Measurements from ENCODE around the gene P2RY8.
"Not testable (repeated sequence)": the region's sequence is repeated elsewhere in the genome, so short reads cannot be mapped to it uniquely, and the experiment has no call there.

Gene P2RY8

DNA sequence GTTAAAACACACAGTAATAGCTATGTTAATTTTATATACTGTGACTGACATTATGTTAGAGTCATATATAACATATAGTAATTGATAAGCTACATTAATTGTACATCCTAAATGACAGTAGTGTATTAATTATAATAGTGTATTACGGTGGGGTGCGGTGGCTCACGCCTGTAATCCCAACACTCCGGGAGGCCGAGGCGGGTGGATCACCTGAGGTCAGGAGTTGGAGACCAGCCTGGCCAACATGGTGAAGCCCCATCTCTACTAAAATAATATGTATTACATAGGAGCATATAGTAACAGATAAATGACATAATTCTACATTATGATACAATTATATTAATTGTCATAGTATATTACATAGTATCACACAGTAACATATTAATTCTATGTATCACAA lies 96.5 kb downstream of the P2RY8 start:
- no peak for DNase-seq

DNA sequence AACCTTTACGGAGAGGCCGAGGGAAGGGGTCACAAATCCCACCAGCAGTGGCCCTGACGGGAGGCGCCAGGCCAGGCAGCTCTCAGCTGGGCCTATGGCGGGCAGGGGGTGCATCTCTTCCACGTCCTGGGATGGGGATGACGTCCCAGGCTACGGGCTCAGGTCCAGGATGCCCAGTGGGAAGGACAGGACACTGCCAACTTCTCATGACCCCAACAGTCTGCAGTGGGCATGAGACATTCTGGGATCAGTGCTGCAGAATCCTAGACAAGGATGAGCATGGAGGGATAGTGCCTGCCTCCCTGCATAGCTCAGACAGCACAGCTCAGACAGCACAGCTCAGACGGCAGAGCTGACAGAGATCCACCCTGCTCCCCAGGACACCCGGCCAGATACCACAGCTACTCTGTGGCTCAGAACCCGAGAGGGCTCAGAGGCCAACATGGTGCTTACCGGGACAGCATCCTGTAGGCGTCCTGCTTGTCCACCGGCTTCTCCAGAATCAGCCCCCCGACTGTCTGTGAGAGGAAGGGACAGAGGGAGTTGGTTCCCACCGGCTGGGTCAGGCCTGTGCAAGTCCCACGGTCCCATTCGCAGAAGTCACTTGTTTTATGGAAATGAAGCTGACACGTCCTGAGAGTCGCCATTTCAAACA lies 101.6 kb downstream of the P2RY8 start:
- DNase-seq: no peak

- no peak for DNase-seq
Measured at GRCh38 chrX:1434871-1435240, 102.1 kb downstream of the P2RY8 start.

GRCh38 chrX:1433646-1434357 lies 103.2 kb downstream of the P2RY8 start:
- DNase-seq: no peak

- DNase-seq: no peak
Measured at GRCh38 chrX:1430451-1430850, 106.5 kb downstream of the P2RY8 start.

DNA sequence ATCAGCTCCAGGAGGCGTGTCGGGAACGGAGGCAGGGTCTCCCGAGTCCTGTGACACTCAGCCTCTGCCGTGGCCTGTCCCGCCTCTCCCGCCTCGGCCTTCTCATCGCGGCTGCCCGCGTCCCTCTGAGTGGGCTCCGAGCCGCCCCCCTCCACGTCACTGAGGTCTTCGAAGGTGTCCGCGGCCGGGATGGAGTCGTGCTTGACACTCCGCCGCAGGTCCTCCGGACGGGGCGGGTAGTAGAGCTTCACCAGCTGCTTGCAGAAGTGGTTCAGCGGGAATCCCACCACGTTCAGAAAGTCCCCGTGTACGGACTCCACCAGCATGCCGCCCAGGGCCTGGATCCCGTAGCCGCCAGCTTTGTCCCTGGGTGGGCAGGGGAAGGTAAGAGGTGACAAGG lies 109.2 kb downstream of the P2RY8 start:
- no peak for DNase-seq

DNA sequence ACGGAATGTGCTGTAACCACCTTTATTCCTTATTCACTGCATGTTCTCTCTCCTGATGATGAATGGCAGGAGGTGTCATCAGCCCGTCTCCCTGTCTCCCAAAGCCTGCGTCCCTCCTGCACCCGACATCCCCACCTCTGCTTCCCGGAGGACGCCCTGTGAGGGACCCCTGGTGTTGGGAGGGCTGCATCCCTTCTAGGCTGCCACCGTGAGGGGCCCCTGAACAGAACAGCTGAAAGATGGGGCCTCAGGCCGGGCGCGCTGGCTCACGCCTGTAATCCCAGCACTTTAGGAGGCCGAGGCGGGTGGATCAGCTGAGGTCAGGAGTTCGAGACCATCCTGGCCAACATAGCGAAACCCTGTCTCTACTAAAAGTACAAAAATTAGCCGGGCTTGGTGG lies 110.7 kb downstream of the P2RY8 start:
- DNase-seq: not testable (repeated sequence)

GRCh38 chrX:1425381-1425780 lies 111.6 kb downstream of the P2RY8 start:
- no peak for DNase-seq

DNA sequence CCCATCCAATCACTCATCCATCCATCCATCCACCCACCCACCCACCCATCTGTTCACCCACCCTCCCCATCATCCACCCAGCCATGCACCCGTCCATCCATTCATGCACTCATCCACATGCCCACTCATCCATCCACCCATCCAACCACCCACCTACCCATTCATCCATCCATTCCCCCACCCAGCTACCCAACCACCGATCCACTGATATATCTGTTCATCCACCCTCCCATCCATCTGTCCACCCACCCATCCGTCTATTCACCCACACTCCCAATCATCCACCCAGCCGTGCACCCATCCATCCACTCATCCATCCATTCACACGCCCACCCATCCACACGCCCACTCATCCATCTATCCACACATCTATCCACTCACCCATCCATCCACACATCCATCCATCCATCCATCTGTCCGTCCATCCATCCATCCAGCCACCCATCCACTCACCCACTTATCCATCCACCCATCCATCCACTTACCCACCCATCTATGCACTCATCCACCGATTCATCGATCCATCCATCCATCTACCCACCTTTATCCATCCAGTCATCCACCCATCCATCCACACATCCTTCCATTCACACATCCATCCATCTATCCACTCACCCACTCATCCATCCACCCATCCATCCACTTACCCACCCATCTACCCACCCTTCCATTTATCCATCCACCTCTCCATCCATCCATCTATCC lies 112.7 kb downstream of the P2RY8 start:
- no peak for DNase-seq

- no peak for DNase-seq
Measured at GRCh38 chrX:1423215-1423614, 113.8 kb downstream of the P2RY8 start.

DNA sequence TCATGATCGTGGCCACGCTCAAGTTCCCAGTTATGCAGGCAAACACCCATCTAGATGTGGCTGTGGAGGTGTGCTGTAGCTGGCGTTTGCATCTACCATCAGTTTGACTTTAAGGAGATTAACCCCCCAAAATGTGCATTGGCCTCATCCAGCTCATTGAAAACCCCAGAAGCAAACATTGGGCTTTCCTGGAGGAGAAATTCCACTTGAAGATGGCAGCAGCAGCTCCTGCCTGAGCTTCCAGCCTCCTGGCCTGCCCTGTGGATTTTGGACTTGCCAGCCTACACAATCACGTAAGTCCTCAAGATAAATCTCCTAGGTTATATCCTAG lies 114.9 kb downstream of the P2RY8 start:
- no peak for DNase-seq

DNA sequence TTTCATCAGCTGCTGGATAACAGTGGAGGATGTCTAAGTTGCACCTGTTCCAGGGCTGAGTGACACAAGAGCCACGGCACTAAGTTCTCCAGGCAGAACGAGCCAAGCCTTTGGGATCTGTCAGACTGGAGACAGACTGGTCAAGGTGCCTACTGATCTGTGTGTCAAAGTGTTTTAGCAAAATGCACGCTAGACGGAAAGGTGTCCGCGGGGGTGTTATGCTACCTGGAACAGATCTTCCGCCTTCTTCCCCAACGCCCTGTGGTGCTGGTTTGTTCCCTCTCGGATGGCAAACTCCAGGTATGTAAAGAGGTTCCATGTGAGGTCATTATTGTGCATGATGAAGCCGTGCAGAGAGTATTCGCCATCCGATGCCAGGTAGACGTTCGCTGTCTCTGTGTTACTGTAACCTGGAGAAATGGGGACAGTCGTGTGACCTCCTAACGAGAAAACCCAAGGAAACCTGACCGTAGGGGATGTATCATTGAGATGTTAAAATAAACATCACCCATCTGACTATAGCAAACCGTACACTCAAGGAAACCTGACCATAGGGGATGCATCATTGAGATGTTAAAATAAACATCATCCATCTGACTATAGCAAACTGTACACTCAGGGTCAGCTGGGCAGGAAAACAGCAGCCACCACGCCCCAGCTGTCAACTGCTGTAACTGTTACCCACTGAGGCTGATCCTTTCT lies 115.4 kb downstream of the P2RY8 start:
- DNase-seq: no peak

DNA sequence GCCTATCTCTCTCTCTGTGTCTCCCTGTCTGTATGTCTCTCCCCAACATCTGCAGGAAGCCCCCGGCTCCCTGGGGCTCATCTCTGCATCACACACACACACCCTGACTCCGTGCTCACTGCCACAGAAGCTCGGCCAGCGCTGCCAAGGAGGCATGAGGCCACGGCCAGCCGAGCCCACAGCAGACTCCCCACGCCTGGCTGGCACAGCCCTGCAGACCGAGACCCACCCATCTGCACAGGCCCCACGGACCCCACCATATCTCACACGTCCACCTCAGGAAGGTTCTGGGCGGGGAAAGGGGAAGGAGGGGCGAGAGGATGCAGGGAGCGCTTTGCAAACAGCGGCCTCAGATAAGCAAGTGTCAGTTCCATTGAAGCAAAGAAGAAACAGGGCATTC lies 116.6 kb downstream of the P2RY8 start:
- DNase-seq: no peak

GRCh38 chrX:1419545-1420355 lies 117.2 kb downstream of the P2RY8 start:
- DNase-seq: no peak

DNA sequence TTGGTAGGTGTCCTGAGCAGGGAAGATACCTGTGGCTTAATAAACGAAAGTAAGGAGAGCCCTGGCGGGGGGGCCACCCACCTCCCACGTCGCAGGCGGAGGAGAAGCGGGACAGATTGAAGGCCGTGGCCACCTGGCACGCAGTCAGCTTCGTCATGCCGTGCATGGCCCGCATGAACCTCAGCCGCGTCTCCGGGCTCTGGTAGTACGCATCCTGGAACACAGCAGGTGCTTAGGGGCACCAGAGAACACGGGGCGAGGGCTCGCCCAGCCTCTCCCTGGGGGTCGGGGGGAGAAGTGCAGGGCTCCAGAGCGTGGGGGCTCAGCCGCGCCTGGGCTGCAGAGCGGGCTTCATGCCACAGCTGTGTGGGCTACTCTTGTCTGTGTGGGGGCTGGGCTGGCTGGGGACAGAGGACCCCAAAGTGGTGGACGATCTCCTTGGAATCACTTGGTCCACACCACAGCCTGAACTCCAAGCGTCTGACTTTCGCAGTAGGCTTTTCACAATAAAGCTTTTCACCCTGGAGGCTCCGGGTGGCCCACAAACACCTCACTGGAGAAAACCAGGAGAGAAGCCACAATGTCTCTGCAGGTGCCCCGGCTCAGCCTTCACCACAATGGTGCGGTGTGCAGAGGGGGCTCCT lies 118.0 kb downstream of the P2RY8 start:
- no peak for DNase-seq

- no peak for DNase-seq
Measured at GRCh38 chrX:1417921-1418771, 118.8 kb downstream of the P2RY8 start.

GRCh38 chrX:1416965-1417760 lies 119.8 kb downstream of the P2RY8 start:
- no peak for DNase-seq

GRCh38 chrX:1416327-1416784 lies 120.6 kb downstream of the P2RY8 start:
- no peak for DNase-seq
